Vagina (tissue), 2 donors: ENCODE data around the gene VRTN. TPM values are rescaled to one million over a fixed set of nuclear protein-coding genes. Genes with fewer than 3 reads are reported as not detected.

ENCODE experiments used
- DNase-seq, 2 donors: peaks; one replicate each; pipeline ENCODE4 v3.0.0-alpha.2; 2017; ENCODE audit errors: extremely low spot score in 2 of 2
- H3K27ac ChIP-seq: fragments of 200-600 bp; sonication (generic); one replicate; pipeline ENCODE4 v1.5.1; 2019
- H3K27me3 ChIP-seq: fragments of 200-600 bp; sonication (generic); one replicate; pipeline ENCODE4 v1.5.1; 2019
- H3K36me3 ChIP-seq, 2 donors: fragments of 200-600 bp; sonication (generic); one replicate each; pipeline ENCODE4 v1.5.1; 2017 to 2019
- H3K4me1 ChIP-seq: fragments of 200-600 bp; sonication (generic); one replicate; pipeline ENCODE4 v1.5.1; 2019
- H3K4me3 ChIP-seq, 2 donors: fragments of 200-600 bp; sonication (generic); 1 replicate in 1 of 2; 2 replicates in 1 of 2; pipeline ENCODE4 v1.5.1; 2016 to 2019
- H3K9me3 ChIP-seq: fragments of 200-600 bp; sonication (generic); one replicate; pipeline ENCODE4 v1.5.1; 2019
- CTCF ChIP-seq, 3 experiments: fragments of 450-650 bp in 2 of 3; fragments of 200-600 bp in 1 of 3; sonication (generic) in 1 of 3; IDR thresholded peaks; one replicate each; pipeline ENCODE4 v1.5.1; 2017 to 2019; ENCODE audit warnings: antibody characterized with exemption in 3 of 3, mild to moderate bottlenecking in 2 of 3, moderate library complexity in 2 of 3
- POLR2A ChIP-seq, 2 donors: fragments of 450-650 bp; IDR thresholded peaks; one replicate each; pipeline ENCODE4 v1.6.1; 2017; ENCODE audit warnings: antibody characterized with exemption in 2 of 2, mild to moderate bottlenecking in 2 of 2, moderate library complexity in 2 of 2
- POLR2AphosphoS5 ChIP-seq, 2 donors: sonication (generic); formaldehyde crosslinking; IDR thresholded peaks; one replicate each; pipeline ENCODE4 v1.9.0; 2017; ENCODE audit warnings: antibody characterized with exemption in 2 of 2, mild to moderate bottlenecking in 2 of 2, low read depth in 1 of 2; ENCODE audit not compliant: insufficient read depth in 1 of 2
- intact Hi-C: fragments of 100-400 bp; cut with DNase I; formaldehyde crosslinking; loops from one replicate; pipeline ENCODE4 v1.15.1; 2023
- total RNA-seq: library from RNA; depleted of rRNA; stranded (reverse); fragments of >200 nt; gene quantifications from one replicate; pipeline ENCODE4 v1.2.3, GENCODE V29; 2016

Gene VRTN
- total RNA-seq, 1 donor from 2014 or later = not detected

GRCh38 chr14:74394549-74394948 is 46.3 kb downstream of the VRTN start:
- no peak for DNase-seq
- Histone ChIP-seq H3K27me3 (no peaks in the 10 kb centered on the region), H3K4me3 (no peak overlapping the region), H3K9me3 (no peaks in the 10 kb centered on the region), H3K36me3 (no peaks in the 10 kb centered on the region), H3K4me1 (no peaks in the 10 kb centered on the region), H3K27ac (no peak overlapping the region)
- no peak for TF ChIP-seq POLR2AphosphoS5 (IDR thresholded peaks at IDR 0.05; ENCODE audit: insufficient read depth in 1 of 2, low read depth in 1 of 2)
- no peak for TF ChIP-seq POLR2A (IDR thresholded peaks at IDR 0.05)
- no peak for TF ChIP-seq CTCF (IDR thresholded peaks at IDR 0.05)
- intact Hi-C loops = no loop called here

GRCh38 chr14:74395094-74395493 is 46.8 kb downstream of the VRTN start:
- no peak overlapping the region for H3K4me3 ChIP-seq
- H3K36me3 ChIP-seq = no peaks in the 10 kb centered on the region
- no peak overlapping the region for H3K27ac ChIP-seq
- H3K9me3 ChIP-seq = no peaks in the 10 kb centered on the region
- no peaks in the 10 kb centered on the region for H3K27me3 ChIP-seq
- no peak for DNase-seq
- no peaks in the 10 kb centered on the region for H3K4me1 ChIP-seq
- TF ChIP-seq CTCF (IDR thresholded peaks at IDR 0.05) = no peak
- no peak for TF ChIP-seq POLR2A (IDR thresholded peaks at IDR 0.05)
- no peak for TF ChIP-seq POLR2AphosphoS5 (IDR thresholded peaks at IDR 0.05; ENCODE audit: insufficient read depth in 1 of 2, low read depth in 1 of 2)
- intact Hi-C loops = no loop called here

DNA sequence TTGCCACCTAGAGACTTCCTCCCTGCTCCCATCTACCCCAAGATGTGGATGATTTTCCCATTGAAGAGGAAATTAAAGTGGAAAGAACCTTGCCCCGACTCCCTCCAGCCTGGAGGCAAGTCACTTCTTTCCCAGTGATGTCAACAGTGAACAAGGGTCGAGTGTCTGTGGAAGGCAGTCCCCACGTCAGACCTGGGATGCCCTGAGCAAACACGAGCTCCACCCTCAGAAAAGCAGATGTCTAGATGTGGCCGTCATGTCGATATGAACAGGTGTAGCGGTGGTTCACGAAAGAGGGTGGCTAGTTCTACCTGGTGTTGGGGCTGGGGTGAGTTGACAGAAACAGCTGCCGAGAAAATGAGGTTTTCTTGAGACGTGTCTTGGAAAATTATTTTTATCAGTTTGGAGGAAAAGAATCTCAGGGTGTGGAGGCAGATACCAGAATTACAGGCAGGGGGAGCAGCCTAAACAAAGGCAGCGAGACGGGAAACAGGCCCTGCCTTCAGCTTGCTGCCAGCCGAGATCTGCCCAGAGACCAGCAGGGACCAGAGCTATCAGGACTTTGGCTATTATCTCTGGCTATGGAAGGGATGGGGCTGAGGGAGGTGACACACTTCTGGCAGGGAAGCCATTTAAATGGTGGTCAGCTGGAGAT is 51.9 kb downstream of the VRTN start:
- no peak for DNase-seq
- Histone ChIP-seq H3K4me1 (peaks cover 13% of the 10 kb centered on the region), H3K36me3 (no peaks in the 10 kb centered on the region), H3K4me3 (no peak overlapping the region), H3K27ac (no peak overlapping the region), H3K9me3 (no peaks in the 10 kb centered on the region), H3K27me3 (no peaks in the 10 kb centered on the region)
- TF ChIP-seq CTCF (IDR thresholded peaks at IDR 0.05) (no peak), POLR2A (IDR thresholded peaks at IDR 0.05) (no peak), POLR2AphosphoS5 (IDR thresholded peaks at IDR 0.05; ENCODE audit: insufficient read depth in 1 of 2, low read depth in 1 of 2) (no peak)
- intact Hi-C loops = no loop called here

GRCh38 chr14:74400919-74401503 is 52.7 kb downstream of the VRTN start:
- H3K27ac ChIP-seq = no peak overlapping the region
- no peak overlapping the region for H3K4me3 ChIP-seq
- no peaks in the 10 kb centered on the region for H3K9me3 ChIP-seq
- no peaks in the 10 kb centered on the region for H3K36me3 ChIP-seq
- H3K27me3 ChIP-seq = no peaks in the 10 kb centered on the region
- no peak for TF ChIP-seq POLR2A (IDR thresholded peaks at IDR 0.05)
- no peak for TF ChIP-seq POLR2AphosphoS5 (IDR thresholded peaks at IDR 0.05; ENCODE audit: insufficient read depth in 1 of 2, low read depth in 1 of 2)
- no peak for TF ChIP-seq CTCF (IDR thresholded peaks at IDR 0.05)
- H3K4me1 ChIP-seq = peaks cover 13% of the 10 kb centered on the region
- intact Hi-C loops = no loop called here
- no peak for DNase-seq

DNA sequence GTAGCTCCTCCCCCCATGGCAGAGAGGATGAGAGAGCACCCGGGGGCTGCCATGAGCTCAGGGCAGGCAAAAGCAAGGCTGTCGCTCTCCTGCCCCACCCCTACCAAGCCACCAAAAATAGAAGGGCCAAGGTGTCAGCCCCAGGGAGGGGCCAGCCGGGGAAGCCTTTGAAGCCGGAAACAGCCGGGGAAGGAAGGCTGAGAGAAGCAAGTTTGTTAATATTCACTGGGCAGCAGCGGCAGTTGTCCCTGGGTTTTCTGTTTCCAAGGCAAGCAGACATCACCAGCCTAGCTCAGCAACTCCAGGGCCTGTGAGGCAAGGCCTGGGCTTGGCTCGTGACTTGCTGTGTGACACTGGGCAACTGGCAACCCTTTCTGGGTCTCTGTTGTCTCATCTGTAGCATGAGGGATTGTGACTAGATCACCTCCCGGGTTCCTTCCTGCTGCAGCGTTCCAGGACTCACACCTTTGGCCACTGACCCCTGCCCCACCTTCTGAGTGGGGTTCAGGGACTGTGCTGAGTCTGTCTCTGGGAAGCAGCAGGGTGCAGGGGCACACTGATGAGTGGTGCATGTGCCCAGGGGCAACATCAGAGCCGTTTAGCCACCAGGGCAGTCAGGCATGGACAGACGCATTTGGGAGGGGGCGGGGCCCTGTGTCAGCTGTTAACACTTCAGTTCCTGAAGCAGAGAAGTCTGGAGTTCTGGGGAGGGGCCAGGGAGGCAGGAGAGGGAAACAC is 53.4 kb downstream of the VRTN start:
- intact Hi-C loops = no loop called here
- Histone ChIP-seq H3K36me3 (no peaks in the 10 kb centered on the region), H3K4me1 (peaks cover 13% of the 10 kb centered on the region), H3K27me3 (no peaks in the 10 kb centered on the region), H3K27ac (no peak overlapping the region), H3K9me3 (no peaks in the 10 kb centered on the region), H3K4me3 (no peak overlapping the region)
- TF ChIP-seq CTCF (IDR thresholded peaks at IDR 0.05) (no peak), POLR2AphosphoS5 (IDR thresholded peaks at IDR 0.05; ENCODE audit: insufficient read depth in 1 of 2, low read depth in 1 of 2) (no peak), POLR2A (IDR thresholded peaks at IDR 0.05) (no peak)
- no peak for DNase-seq
